ENCODE data around the gene CCNG1.

Gene CCNG1

DNA sequence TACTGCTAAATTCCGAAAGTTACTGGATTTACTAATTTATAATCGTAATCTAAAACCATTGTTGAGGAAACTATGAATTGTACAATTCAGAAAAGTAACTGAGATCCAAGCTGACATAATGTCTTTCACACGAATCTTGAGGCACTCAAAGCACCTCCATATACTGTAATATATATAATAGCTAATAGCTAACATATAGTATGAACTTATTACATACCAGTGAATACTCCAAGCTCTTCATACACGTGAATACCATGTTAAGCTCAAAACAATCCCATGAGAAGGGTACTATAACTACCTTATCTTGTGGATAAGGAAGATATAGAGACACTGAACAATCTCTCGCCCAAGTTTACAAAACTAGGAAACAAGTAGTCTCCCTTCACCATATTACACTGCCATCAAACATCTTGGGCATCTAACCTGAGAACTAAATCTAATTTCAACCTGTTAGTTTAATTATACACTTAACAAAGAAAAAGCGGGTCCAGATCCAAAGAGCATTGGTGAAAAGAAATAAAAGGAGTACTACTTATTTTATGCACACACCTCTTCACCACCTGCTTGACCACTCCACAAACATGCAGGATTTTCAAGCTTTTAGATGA lies 21.5 kb downstream of the CCNG1 start:
- Mint-ChIP-seq H3K9me3 (no peaks in the 10 kb centered on the region), H3K27ac (peak overlapping the region; percentile 99), H3K36me3 (peaks cover 12% of the 10 kb centered on the region), H3K4me1 (peaks cover 62% of the 10 kb centered on the region), H3K27me3 (no peaks in the 10 kb centered on the region), H3K4me3 (peak overlapping the region; percentile 98)

DNA sequence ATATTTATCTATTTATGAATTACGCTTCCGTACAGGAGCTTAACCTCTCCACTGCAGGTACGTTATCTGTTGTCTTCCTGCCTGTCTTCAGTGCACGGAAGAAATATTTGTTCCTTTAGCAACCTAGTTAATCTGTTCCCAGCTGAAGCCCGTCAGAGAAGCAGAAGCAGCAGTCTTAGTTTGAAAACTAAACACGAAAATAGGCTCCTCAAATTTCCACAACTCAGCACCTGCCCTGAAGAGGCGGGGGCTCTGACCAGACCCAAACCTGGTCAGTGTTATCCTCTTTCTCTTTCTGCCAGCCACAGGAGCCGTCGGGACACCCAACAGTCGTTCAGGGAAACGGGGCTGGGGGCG lies 22.0 kb downstream of the CCNG1 start:
- peaks cover 62% of the 10 kb centered on the region for H3K4me1 Mint-ChIP-seq
- peak overlapping the region; percentile 99 for H3K27ac Mint-ChIP-seq
- no peaks in the 10 kb centered on the region for H3K27me3 Mint-ChIP-seq
- no peaks in the 10 kb centered on the region for H3K9me3 Mint-ChIP-seq
- peaks cover 12% of the 10 kb centered on the region for H3K36me3 Mint-ChIP-seq
- peak overlapping the region; percentile 98 for H3K4me3 Mint-ChIP-seq

DNA sequence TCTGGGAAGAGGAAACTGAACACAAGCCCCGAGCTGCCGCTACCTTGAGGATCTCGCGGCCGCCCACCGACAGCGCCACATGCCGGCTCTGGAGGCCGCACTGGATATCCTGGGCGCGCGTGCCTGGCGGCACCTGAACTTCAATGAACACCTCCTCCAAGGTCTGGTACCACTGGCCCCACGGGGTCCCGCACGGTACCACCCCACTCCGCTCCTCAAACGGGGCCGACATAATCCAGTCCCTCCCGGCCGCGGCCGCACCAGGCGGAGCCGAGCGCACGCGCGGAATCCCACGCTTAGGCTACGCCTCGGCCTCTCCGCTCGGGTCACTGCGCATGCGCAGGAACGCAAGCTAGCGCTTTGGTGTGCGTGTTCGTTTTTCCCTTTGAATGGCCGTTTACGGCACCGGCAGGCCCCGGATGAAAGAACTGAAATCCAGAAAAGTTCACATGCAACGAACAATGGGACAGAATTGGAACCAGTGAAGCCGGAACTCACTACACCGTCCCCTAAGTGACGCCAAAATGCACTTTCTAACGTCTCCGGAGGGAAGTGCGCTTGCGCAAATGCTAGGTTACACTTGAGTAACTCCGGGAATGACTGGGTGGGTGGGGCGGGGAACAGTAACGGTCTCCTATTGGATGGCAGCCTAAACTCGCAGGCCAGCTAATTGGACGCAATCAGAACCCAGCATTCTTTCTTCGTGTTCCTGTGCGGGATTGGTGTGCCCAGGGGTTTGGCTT lies 22.6 kb downstream of the CCNG1 start, which contains the start of gene NUDCD2:
Gene NUDCD2, minus strand, starts transcription at position 284 of the 743 bp plus-strand sequence. Its CDS starts 52 bp downstream, at position 232.
- peak within 1 kb of the TSS; percentile 98 for H3K4me3 Mint-ChIP-seq
- peaks cover 8% of the 10 kb centered on the region for H3K36me3 Mint-ChIP-seq
- H3K27me3 Mint-ChIP-seq, result no peaks in the 10 kb centered on the region
- H3K4me1 Mint-ChIP-seq, result peaks cover 58% of the 10 kb centered on the region
- H3K27ac Mint-ChIP-seq, result peak within 1 kb of the TSS; percentile 99
- H3K9me3 Mint-ChIP-seq, result no peaks in the 10 kb centered on the region

DNA sequence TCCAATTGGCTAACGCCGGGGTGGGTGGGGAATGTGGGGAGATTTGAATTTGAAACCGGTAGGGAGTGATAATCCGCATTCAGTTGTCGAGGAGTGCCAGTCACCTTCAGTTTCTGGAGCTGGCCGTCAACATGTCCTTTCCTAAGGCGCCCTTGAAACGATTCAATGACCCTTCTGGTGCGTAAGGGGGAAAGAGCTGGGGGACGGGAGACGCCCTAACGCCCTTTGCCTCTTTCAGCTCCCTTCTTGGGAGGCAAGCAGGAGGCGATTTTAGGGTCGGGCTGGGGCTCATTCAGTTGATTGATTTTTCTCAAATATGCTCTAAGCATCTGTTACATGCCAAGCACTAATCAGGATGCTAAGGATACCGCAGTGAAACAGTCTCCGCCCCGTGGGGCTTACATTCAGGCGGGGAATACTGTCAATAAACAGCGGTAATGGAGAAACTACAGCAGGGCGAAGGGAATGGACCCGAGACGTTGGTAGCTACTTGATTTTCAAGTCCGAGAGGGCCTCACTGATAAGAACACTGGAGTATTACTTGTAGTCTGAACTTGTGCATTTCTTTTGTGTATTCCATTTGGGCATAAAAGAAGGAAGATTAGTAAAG lies 23.3 kb downstream of the CCNG1 start, which contains the start of gene HMMR:
Gene HMMR, plus strand, starts transcription at position 71 of the 610 bp plus-strand sequence. Its CDS starts 61 bp downstream, at position 132.
- Mint-ChIP-seq H3K36me3 (peaks cover 4% of the 10 kb centered on the region), H3K4me3 (peak within 1 kb of the TSS; percentile 98), H3K27me3 (no peaks in the 10 kb centered on the region)

DNA sequence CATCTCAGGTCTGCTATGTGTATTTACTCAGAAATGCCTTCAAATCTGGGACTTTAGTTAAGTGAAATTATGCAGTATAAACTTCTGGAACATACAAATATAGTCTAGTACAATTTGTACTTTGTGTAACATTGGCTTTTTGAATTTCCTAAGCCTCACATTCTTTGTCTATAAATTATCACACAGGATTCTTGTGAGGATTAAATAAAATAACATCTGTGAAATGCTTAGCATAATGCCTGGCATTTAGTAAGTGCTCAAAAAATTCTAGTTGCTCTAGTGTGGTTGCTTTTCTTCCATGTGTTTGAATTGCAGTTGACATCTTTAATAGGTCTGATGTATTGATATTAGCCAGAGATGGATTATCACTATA lies 25.7 kb downstream of the CCNG1 start:
- Mint-ChIP-seq H3K9me3 (no peaks in the 10 kb centered on the region), H3K4me3 (no peak overlapping the region), H3K4me1 (peaks cover 36% of the 10 kb centered on the region), H3K27ac (no peak overlapping the region), H3K27me3 (no peaks in the 10 kb centered on the region), H3K36me3 (no peaks in the 10 kb centered on the region)

More for the DNA sequence above, 23.3 kb downstream of the CCNG1 start, which contains the start of gene HMMR:
- peaks cover 53% of the 10 kb centered on the region for H3K4me1 Mint-ChIP-seq
- no peaks in the 10 kb centered on the region for H3K9me3 Mint-ChIP-seq
- H3K27ac Mint-ChIP-seq, result peak within 1 kb of the TSS; percentile 99

DNA sequence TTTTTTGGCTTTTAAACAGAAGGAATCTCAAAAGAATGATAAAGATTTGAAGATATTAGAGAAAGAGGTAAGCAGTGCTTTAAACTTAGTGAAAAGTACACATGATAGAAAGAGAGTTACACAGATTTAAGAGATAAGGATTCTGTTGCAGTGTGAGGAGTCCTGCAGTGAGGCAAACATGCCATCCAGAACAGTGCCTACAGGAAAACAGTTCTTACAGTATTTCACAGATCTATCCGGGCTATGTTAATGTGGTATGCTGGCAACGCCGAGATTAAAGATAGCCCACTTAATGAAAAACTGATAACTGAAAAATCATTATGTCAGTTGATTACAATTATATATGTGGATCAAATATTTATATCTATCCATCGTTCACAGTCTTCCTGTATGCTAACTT lies 30.3 kb downstream of the CCNG1 start:
- no peak overlapping the region for H3K27ac Mint-ChIP-seq
- H3K4me3 Mint-ChIP-seq, result no peak overlapping the region
- no peaks in the 10 kb centered on the region for H3K9me3 Mint-ChIP-seq
- H3K4me1 Mint-ChIP-seq, result peaks cover 10% of the 10 kb centered on the region
- H3K36me3 Mint-ChIP-seq, result no peaks in the 10 kb centered on the region
- H3K27me3 Mint-ChIP-seq, result no peaks in the 10 kb centered on the region

- Mint-ChIP-seq H3K9me3 (no peaks in the 10 kb centered on the region), H3K36me3 (no peaks in the 10 kb centered on the region), H3K27ac (no peak overlapping the region), H3K4me1 (peaks cover 5% of the 10 kb centered on the region), H3K27me3 (no peaks in the 10 kb centered on the region), H3K4me3 (no peak overlapping the region)
Measured at GRCh38 chr5:163473635-163474243, 36.3 kb downstream of the CCNG1 start.

DNA sequence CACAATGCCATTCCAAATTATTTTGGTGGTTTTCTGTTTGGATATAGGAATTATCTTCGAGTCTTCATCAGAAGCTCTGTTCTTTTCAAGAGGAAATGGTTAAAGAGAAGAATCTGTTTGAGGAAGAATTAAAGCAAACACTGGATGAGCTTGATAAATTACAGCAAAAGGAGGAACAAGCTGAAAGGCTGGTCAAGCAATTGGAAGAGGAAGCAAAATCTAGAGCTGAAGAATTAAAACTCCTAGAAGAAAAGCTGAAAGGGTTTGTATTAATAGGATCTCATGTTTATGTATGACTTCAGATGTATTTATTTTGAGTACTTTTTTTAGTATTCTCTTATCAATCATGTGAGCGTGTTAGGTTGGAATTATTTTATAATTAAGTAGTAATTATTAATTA lies 38.0 kb downstream of the CCNG1 start:
- Mint-ChIP-seq H3K27me3 (no peaks in the 10 kb centered on the region), H3K4me3 (no peak overlapping the region), H3K36me3 (no peaks in the 10 kb centered on the region), H3K4me1 (peaks cover 5% of the 10 kb centered on the region), H3K27ac (no peak overlapping the region), H3K9me3 (no peaks in the 10 kb centered on the region)

GRCh38 chr5:163478126-163478981 lies 41.0 kb downstream of the CCNG1 start:
- H3K9me3 Mint-ChIP-seq, result no peaks in the 10 kb centered on the region
- peak overlapping the region; percentile 14 for H3K27ac Mint-ChIP-seq
- H3K27me3 Mint-ChIP-seq, result no peaks in the 10 kb centered on the region
- no peak overlapping the region for H3K4me3 Mint-ChIP-seq
- H3K36me3 Mint-ChIP-seq, result no peaks in the 10 kb centered on the region
- peaks cover 5% of the 10 kb centered on the region for H3K4me1 Mint-ChIP-seq

DNA sequence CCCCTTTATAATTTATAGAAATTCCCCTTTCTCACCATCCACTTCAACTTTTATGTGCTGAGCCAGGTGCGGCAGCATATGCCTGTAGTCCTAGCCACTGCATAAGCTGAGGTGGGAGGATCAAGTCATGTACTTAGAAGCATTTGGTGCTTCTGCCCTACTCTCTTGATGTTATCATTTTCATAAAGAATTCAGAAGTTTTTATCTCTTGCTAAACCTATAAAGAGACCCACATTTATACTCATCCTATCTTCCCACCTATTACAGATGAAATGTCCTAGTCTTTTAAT lies 41.5 kb downstream of the CCNG1 start:
- peaks cover 5% of the 10 kb centered on the region for H3K4me1 Mint-ChIP-seq
- H3K36me3 Mint-ChIP-seq, result no peaks in the 10 kb centered on the region
- H3K27ac Mint-ChIP-seq, result no peak overlapping the region
- no peaks in the 10 kb centered on the region for H3K27me3 Mint-ChIP-seq
- no peaks in the 10 kb centered on the region for H3K9me3 Mint-ChIP-seq
- no peak overlapping the region for H3K4me3 Mint-ChIP-seq

GRCh38 chr5:163489055-163489744 lies 51.8 kb downstream of the CCNG1 start:
- Mint-ChIP-seq H3K36me3 (no peaks in the 10 kb centered on the region), H3K27ac (no peak overlapping the region), H3K4me3 (no peak overlapping the region), H3K27me3 (no peaks in the 10 kb centered on the region), H3K9me3 (no peaks in the 10 kb centered on the region), H3K4me1 (no peaks in the 10 kb centered on the region)

GRCh38 chr5:163489745-163490075 lies 52.3 kb downstream of the CCNG1 start:
- no peak overlapping the region for H3K4me3 Mint-ChIP-seq
- H3K36me3 Mint-ChIP-seq, result no peaks in the 10 kb centered on the region
- H3K27ac Mint-ChIP-seq, result no peak overlapping the region
- no peaks in the 10 kb centered on the region for H3K27me3 Mint-ChIP-seq
- no peaks in the 10 kb centered on the region for H3K9me3 Mint-ChIP-seq
- no peaks in the 10 kb centered on the region for H3K4me1 Mint-ChIP-seq

Data from activated naive CD4-positive, alpha-beta T cell treated with anti-CD3 and anti-CD28 coated beads, Interleukin-2, amount 50 U/mL, for 24 hours (primary cell).